GM19193 (cell line): ENCODE data around the gene PRKAG2.

Experiments
- POLR2A ChIP-seq: IDR thresholded peaks from 4 replicates; pipeline ENCODE4 v1.6.1; 2011; ENCODE audit not compliant: insufficient read depth, insufficient read length; ENCODE audit errors: extremely low read depth

PRKAG2 gene

GRCh38 chr7:151759591-151760042, 117.3 kb downstream of the PRKAG2 start:
- no peak for TF ChIP-seq POLR2A

GRCh38 chr7:151758622-151759540, 118.0 kb downstream of the PRKAG2 start:
- no peak for TF ChIP-seq POLR2A

- no peak for TF ChIP-seq POLR2A
Measured at GRCh38 chr7:151757274-151757673, 119.6 kb downstream of the PRKAG2 start.

- no peak for TF ChIP-seq POLR2A
Measured at GRCh38 chr7:151756866-151757265, 120.0 kb downstream of the PRKAG2 start.

- TF ChIP-seq POLR2A: no peak
Measured at GRCh38 chr7:151756076-151756731, 120.7 kb downstream of the PRKAG2 start.

GRCh38 chr7:151755131-151755801, 121.6 kb downstream of the PRKAG2 start:
- no peak for TF ChIP-seq POLR2A

DNA sequence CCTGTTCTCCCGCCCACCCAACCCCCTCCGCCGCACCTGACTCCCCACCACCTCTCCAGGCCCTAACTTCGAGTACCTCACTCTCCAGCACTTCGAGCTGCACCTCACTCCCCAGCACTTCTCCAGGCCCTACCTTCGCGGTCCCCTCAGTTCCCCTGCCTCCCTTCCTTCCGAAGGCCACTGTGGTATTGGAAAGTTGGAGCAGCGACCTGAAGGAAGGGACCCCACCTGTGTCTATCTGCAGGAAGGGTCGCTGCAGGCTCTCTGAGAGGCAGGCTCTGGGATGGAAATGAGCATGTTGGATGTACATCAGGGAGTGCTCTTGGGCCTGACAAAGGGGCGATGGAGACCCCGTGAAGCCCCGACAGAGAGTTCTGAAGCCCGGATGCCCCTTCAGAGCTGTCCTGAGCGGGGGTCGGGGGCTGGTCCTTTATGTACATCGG, 122.2 kb downstream of the PRKAG2 start:
- no peak for TF ChIP-seq POLR2A

GRCh38 chr7:151754142-151754590, 122.7 kb downstream of the PRKAG2 start:
- no peak for TF ChIP-seq POLR2A

- no peak for TF ChIP-seq POLR2A
Measured at GRCh38 chr7:151752816-151753595, 123.9 kb downstream of the PRKAG2 start.

DNA sequence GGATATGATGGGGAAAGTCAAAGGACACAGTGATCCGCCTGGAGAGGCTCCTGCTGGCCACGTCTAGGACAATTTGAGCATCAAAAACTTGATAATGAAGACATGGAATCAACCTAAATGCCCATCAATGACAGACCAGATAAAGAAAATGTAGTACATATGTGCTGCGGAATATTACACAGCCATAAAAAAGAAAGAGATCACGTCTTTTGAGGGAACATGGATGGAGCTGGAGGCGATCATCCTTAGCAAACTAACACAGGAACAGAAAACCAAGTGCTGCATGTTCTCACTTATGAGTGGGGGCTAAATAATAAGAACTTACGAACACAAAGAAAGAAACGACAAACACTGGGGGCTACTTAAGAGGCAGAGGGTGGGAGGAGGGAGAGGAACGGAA, 124.9 kb downstream of the PRKAG2 start:
- TF ChIP-seq POLR2A: no peak

DNA sequence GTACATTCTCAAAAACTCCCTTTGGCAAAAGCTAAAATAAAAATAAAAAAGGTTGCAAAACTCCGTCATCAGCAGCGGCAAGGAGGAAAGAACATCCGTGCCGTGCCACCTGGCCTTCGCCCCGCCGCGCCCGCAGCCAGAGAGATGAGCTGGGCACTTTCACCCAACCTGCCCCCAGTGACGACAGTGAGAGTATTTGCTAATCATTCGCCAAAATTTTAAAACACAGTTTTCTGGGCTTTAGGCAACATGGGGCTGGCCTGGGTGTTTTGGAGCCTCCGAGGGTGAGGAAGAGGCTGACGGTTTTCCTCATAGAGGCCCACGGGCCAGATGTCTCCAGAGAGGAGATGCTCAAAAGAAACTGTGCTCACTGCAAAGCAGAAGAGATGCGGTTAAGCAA, 128.2 kb downstream of the PRKAG2 start:
- no peak for TF ChIP-seq POLR2A

DNA sequence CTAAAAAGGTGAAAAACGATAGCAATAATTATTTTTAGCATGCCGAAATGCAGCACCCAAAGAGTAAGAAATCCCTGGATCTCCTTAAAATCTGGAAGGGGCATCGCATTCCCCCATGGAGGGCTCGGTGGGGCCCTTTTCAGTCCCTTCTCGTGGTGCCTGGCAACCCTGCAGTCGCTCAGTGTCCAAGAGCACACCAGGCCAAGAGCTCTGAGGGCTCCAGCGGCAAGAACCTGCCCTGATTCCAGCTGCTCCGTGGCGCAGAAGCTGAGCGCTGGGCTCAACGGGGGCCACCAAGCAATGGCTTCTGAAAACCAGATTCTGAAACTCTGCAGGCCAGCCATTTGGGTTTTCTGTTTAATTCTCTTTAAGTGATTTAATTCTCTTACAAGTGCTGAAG, 131.2 kb downstream of the PRKAG2 start:
- TF ChIP-seq POLR2A: no peak

- no peak for TF ChIP-seq POLR2A
Measured at GRCh38 chr7:151744656-151745638, 132.0 kb downstream of the PRKAG2 start.
